ENCODE data around the gene ATP2B1. TPM values are rescaled to one million over a fixed set of nuclear protein-coding genes. Genes with fewer than 3 reads are reported as not detected.
A peak's percentile ranks its signal among the peaks of the same experiment; 100 is the strongest.
"Not testable (repeated sequence)": the region's sequence is repeated elsewhere in the genome, so short reads cannot be mapped to it uniquely, and the experiment has no call there.

ATP2B1 gene
- polyA plus RNA-seq (2013) = 116 and 124 TPM in 2 replicates

GRCh38 chr12:89708565-89709156 is at the start of gene ATP2B1:
Gene ATP2B1 (minus strand): TSS chr12:89708838. CDS start chr12:89655886, 52,952 bp downstream.
- Histone ChIP-seq H3K4me2 (ENCODE audit: low read length) (peak within 1 kb of the TSS; percentile 84), H3K4me3 (ENCODE audit: low read depth, low read length) (peak within 1 kb of the TSS; percentile 95), H3K27ac (ENCODE audit: low read depth, low read length) (peak within 1 kb of the TSS; percentile 98), H3K14ac (ENCODE audit: low read length) (peak within 1 kb of the TSS; percentile 94), H3K9ac (ENCODE audit: low read length) (peak within 1 kb of the TSS; percentile 98), H3K79me2 (ENCODE audit: control insufficient read depth, insufficient read depth, low read length, poor library complexity) (peaks cover 24% of the 10 kb centered on the region), H2AK5ac (ENCODE audit: low read length) (peak within 1 kb of the TSS; percentile 54), H3K36me3 (ENCODE audit: control insufficient read depth in 1 of 2, insufficient read depth in 2 of 2, low read length in 2 of 2) (peaks cover 0 to 2% of the 10 kb centered on the region in 2 experiments), H3K27me3 (ENCODE audit: insufficient read depth, low read length) (no peaks in the 10 kb centered on the region), H3K79me1 (ENCODE audit: low read length) (peaks cover 25% of the 10 kb centered on the region), H4K12ac (ENCODE audit: low read depth, low read length) (peak within 1 kb of the TSS; percentile 90), H3K4me1 (ENCODE audit: control insufficient read depth in 1 of 2, insufficient read depth in 2 of 2, low read length in 2 of 2) (no peaks in the 10 kb centered on the region), H3K23ac (ENCODE audit: low read length) (no peak within 1 kb of the TSS), H2AFZ (ENCODE audit: insufficient read depth, low read length, poor library complexity) (peak within 1 kb of the TSS; percentile 82), H4K91ac (ENCODE audit: low read depth, low read length) (peak within 1 kb of the TSS; percentile 95), H2BK120ac (ENCODE audit: insufficient read depth, low read length, poor library complexity) (peak within 1 kb of the TSS; percentile 73), H2BK5ac (ENCODE audit: low read depth, low read length, poor library complexity) (peak within 1 kb of the TSS; percentile 88), H3K9me3 (ENCODE audit: insufficient read depth, low read depth, low read length) (no peaks in the 10 kb centered on the region), H3K18ac (ENCODE audit: low read length) (peak within 1 kb of the TSS; percentile 65), H3K4ac (ENCODE audit: low read depth, low read length) (peak within 1 kb of the TSS; percentile 100), H4K8ac (ENCODE audit: low read depth, low read length) (peak within 1 kb of the TSS; percentile 78), H2BK12ac (ENCODE audit: low read length) (peak within 1 kb of the TSS; percentile 51)
- WGBS (ENCODE audit: extremely low coverage, insufficient coverage, insufficient read length) = no CpG with 5 or more reads among the region's 84 CpGs
- DNase-seq = peak; percentile 88 to 90

GRCh38 chr12:89757987-89758386 is 49.3 kb upstream of the ATP2B1 start:
- DNase-seq; H3K36me3 ChIP-seq (ENCODE audit: control insufficient read depth in 1 of 2, insufficient read depth in 2 of 2, low read length in 2 of 2); H4K91ac ChIP-seq (ENCODE audit: low read depth, low read length); H2BK120ac ChIP-seq (ENCODE audit: insufficient read depth, low read length, poor library complexity); H3K4me2 ChIP-seq (ENCODE audit: low read length); H4K12ac ChIP-seq (ENCODE audit: low read depth, low read length); H3K79me2 ChIP-seq (ENCODE audit: control insufficient read depth, insufficient read depth, low read length, poor library complexity); H2BK12ac ChIP-seq (ENCODE audit: low read length); H3K4ac ChIP-seq (ENCODE audit: low read depth, low read length); H3K18ac ChIP-seq (ENCODE audit: low read length); H3K27me3 ChIP-seq (ENCODE audit: insufficient read depth, low read length); H2AFZ ChIP-seq (ENCODE audit: insufficient read depth, low read length, poor library complexity); H3K9ac ChIP-seq (ENCODE audit: low read length); H3K4me1 ChIP-seq (ENCODE audit: control insufficient read depth in 1 of 2, insufficient read depth in 2 of 2, low read length in 2 of 2); H3K23ac ChIP-seq (ENCODE audit: low read length); H4K8ac ChIP-seq (ENCODE audit: low read depth, low read length); H3K79me1 ChIP-seq (ENCODE audit: low read length); H3K4me3 ChIP-seq (ENCODE audit: low read depth, low read length); H3K14ac ChIP-seq (ENCODE audit: low read length); H2AK5ac ChIP-seq (ENCODE audit: low read length); H3K9me3 ChIP-seq (ENCODE audit: insufficient read depth, low read depth, low read length); H3K27ac ChIP-seq (ENCODE audit: low read depth, low read length); H2BK5ac ChIP-seq (ENCODE audit: low read depth, low read length, poor library complexity): not testable (repeated sequence)
- no CpG with 5 or more reads among the region's 1 CpG for WGBS (ENCODE audit: extremely low coverage, insufficient coverage, insufficient read length)

DNA sequence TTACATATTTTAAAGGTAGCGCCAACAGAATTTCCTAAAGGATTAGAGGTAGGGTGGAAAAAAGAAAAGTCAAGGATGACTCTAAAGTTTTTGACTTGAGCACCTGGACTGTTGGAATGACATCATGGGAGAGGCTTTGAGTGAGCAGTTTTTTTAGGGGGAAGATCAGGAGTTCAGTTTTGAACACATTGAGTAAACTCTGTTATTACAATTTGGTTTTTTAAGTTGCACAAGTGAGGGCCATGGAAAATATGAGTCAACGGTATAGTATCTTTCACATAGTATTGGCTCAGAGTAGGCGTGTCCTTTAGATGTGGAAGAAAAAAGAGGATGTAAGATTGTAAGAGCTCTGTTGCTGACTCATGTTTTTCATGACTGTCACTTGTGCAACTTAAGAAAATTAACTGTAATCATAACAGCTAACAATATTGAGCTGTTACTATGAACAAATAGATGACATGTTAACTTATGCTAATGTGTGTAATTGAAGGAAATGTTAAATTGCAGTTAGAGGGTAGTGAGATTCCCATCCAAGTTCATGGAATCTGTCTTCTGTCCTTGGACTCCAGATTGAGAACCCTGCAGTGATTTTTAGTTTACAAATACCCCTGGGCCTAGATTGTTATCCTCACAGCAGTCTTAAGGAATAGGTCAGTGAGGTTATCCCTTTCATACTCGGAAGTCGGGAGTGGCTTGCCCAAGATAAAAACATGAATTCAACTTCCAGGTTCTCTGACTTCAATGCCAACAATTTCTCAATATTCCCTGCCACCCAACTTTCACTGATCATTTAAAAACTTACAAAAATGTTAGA is 48.2 kb upstream of the ATP2B1 start:
- no peaks in the 10 kb centered on the region for H3K27me3 ChIP-seq (ENCODE audit: insufficient read depth, low read length)
- H3K4ac ChIP-seq (ENCODE audit: low read depth, low read length) = no peak overlapping the region
- H2BK120ac ChIP-seq (ENCODE audit: insufficient read depth, low read length, poor library complexity) = no peak overlapping the region
- no peaks in the 10 kb centered on the region for H3K79me2 ChIP-seq (ENCODE audit: control insufficient read depth, insufficient read depth, low read length, poor library complexity)
- H3K27ac ChIP-seq (ENCODE audit: low read depth, low read length) = no peak overlapping the region
- H3K14ac ChIP-seq (ENCODE audit: low read length) = no peak overlapping the region
- no peak overlapping the region for H2AFZ ChIP-seq (ENCODE audit: insufficient read depth, low read length, poor library complexity)
- no peak overlapping the region for H3K9ac ChIP-seq (ENCODE audit: low read length)
- no peaks in the 10 kb centered on the region for H3K36me3 ChIP-seq (ENCODE audit: control insufficient read depth in 1 of 2, insufficient read depth in 2 of 2, low read length in 2 of 2)
- H3K4me3 ChIP-seq (ENCODE audit: low read depth, low read length) = no peak overlapping the region
- peak; percentile 60 to 95 for DNase-seq
- H2AK5ac ChIP-seq (ENCODE audit: low read length) = no peak overlapping the region
- no peak overlapping the region for H3K4me2 ChIP-seq (ENCODE audit: low read length)
- no peak overlapping the region for H2BK5ac ChIP-seq (ENCODE audit: low read depth, low read length, poor library complexity)
- peaks cover 1% of the 10 kb centered on the region for H3K79me1 ChIP-seq (ENCODE audit: low read length)
- H3K23ac ChIP-seq (ENCODE audit: low read length) = no peak overlapping the region
- WGBS (ENCODE audit: extremely low coverage, insufficient coverage, insufficient read length) = no CpG with 5 or more reads among the region's 5 CpGs
- H4K12ac ChIP-seq (ENCODE audit: low read depth, low read length) = no peak overlapping the region
- H3K18ac ChIP-seq (ENCODE audit: low read length) = no peak overlapping the region
- H4K91ac ChIP-seq (ENCODE audit: low read depth, low read length) = no peak overlapping the region
- H3K4me1 ChIP-seq (ENCODE audit: control insufficient read depth in 1 of 2, insufficient read depth in 2 of 2, low read length in 2 of 2) = peaks cover 0 to 2% of the 10 kb centered on the region in 2 experiments
- H4K8ac ChIP-seq (ENCODE audit: low read depth, low read length) = no peak overlapping the region
- no peak overlapping the region for H2BK12ac ChIP-seq (ENCODE audit: low read length)
- H3K9me3 ChIP-seq (ENCODE audit: insufficient read depth, low read depth, low read length) = peaks cover 9% of the 10 kb centered on the region

- Histone ChIP-seq H3K36me3 (ENCODE audit: control insufficient read depth in 1 of 2, insufficient read depth in 2 of 2, low read length in 2 of 2) (no peaks in the 10 kb centered on the region), H3K79me1 (ENCODE audit: low read length) (peaks cover 1% of the 10 kb centered on the region), H2AFZ (ENCODE audit: insufficient read depth, low read length, poor library complexity) (no peak overlapping the region), H2BK120ac (ENCODE audit: insufficient read depth, low read length, poor library complexity) (peak overlapping the region; percentile 98), H3K14ac (ENCODE audit: low read length) (peak overlapping the region; percentile 67), H3K27ac (ENCODE audit: low read depth, low read length) (no peak overlapping the region), H4K12ac (ENCODE audit: low read depth, low read length) (no peak overlapping the region), H2BK5ac (ENCODE audit: low read depth, low read length, poor library complexity) (no peak overlapping the region), H3K18ac (ENCODE audit: low read length) (no peak overlapping the region), H3K9me3 (ENCODE audit: insufficient read depth, low read depth, low read length) (peaks cover 9% of the 10 kb centered on the region), H3K23ac (ENCODE audit: low read length) (no peak overlapping the region), H3K79me2 (ENCODE audit: control insufficient read depth, insufficient read depth, low read length, poor library complexity) (no peaks in the 10 kb centered on the region), H3K4me2 (ENCODE audit: low read length) (no peak overlapping the region), H3K4me3 (ENCODE audit: low read depth, low read length) (no peak overlapping the region), H2BK12ac (ENCODE audit: low read length) (peak overlapping the region; percentile 100), H3K4me1 (ENCODE audit: control insufficient read depth in 1 of 2, insufficient read depth in 2 of 2, low read length in 2 of 2) (peaks cover 0 to 2% of the 10 kb centered on the region in 2 experiments), H2AK5ac (ENCODE audit: low read length) (no peak overlapping the region), H3K27me3 (ENCODE audit: insufficient read depth, low read length) (no peaks in the 10 kb centered on the region), H4K91ac (ENCODE audit: low read depth, low read length) (peak overlapping the region; percentile 61), H3K4ac (ENCODE audit: low read depth, low read length) (no peak overlapping the region), H3K9ac (ENCODE audit: low read length) (no peak overlapping the region), H4K8ac (ENCODE audit: low read depth, low read length) (peak overlapping the region; percentile 70)
- DNase-seq = no peak
- WGBS (ENCODE audit: extremely low coverage, insufficient coverage, insufficient read length) = no CpG with 5 or more reads among the region's 4 CpGs
Observed at GRCh38 chr12:89756194-89756584, 47.6 kb upstream of the ATP2B1 start.

Data from trophoblast cell (in vitro differentiated cells and primary cell).